GM12874 (cell line): ENCODE measurements around the gene GPR146.

Experiments
- CTCF ChIP-seq: IDR thresholded peaks from 2 replicates; pipeline ENCODE4 v1.5.1; 2011; ENCODE audit warnings: low read depth, mild to moderate bottlenecking, control low read depth, low read length, moderate library complexity; ENCODE audit not compliant: insufficient read depth

Gene GPR146

GRCh38 chr7:1066242-1066588 lies 21.9 kb downstream of the GPR146 start:
- no peak for TF ChIP-seq CTCF

- TF ChIP-seq CTCF, result no peak
Observed at GRCh38 chr7:1068013-1068412, 23.7 kb downstream of the GPR146 start.

GRCh38 chr7:1068619-1069018 lies 24.3 kb downstream of the GPR146 start:
- TF ChIP-seq CTCF, result no peak

GRCh38 chr7:1070544-1071011 lies 26.2 kb downstream of the GPR146 start:
- no peak for TF ChIP-seq CTCF

GRCh38 chr7:1071731-1072254 lies 27.4 kb downstream of the GPR146 start:
- no peak for TF ChIP-seq CTCF

GRCh38 chr7:1073142-1073977 lies 29.0 kb downstream of the GPR146 start:
- TF ChIP-seq CTCF, result no peak

- no peak for TF ChIP-seq CTCF
Observed at GRCh38 chr7:1074593-1075431, 30.5 kb downstream of the GPR146 start.
